IPS DF 4.7 (cell line): Measurements from ENCODE around the gene PTGER3.
A peak's percentile ranks its signal among the peaks of the same experiment; 100 is the strongest.

Source experiments
- DNase-seq: peaks from one replicate; pipeline ENCODE4 v3.0.0-alpha.2; 2013; ENCODE audit warnings: low spot score; ENCODE audit errors: extremely low read depth

Gene PTGER3

DNA sequence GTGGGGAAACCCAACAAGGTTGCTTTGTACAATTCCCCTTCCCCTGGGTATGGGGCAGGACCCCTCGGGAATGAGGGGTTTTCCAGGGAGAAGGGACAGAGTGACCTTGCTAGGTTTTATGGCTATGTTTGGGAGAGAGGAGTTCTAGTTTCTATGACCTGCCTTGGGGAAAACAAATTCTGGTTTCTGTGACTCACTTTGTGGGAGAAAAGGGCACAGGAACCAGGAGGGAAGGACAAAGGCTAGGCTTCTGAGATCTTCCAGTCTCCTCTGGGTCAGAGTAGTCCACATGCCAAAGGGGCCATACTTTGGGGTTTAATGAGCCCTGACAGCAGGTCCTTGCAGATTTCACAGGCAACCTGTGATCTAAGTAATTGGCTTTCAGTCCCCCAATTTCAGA, 5.5 kb upstream of the PTGER3 start:
- no peak for DNase-seq

GRCh38 chr1:71049951-71050598, 2.5 kb upstream of the PTGER3 start:
- peak; percentile 56 for DNase-seq

GRCh38 chr1:71046891-71047634, 553 bp downstream of the PTGER3 start:
- DNase-seq: peak; percentile 22

DNA sequence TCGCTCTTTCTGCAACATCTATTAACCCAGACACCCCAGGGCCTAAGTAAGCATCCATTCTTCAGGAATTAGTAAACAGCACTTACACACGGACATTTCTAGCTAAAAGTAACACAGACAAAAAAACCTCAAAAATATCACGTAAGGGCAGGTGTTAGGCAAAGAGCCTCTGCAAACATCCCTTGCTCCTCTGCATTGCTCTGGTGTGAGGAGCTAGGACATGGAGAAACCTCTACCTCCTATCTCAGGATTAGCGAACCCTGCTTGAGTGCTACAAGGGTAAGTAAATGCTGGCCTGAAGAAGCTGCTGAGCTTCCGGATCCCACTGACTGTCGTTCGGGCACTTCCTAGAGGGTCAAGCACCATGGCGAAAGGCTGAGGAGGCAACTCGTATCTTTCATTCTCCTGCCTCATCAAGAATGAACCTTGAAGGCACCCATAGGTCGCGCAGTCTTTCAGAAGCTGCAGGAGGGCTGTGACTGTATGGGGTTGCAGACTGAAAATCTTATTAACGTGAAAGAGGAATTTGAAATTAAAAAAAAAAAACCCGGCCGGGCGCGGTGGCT, 2.1 kb downstream of the PTGER3 start:
- no peak for DNase-seq

- DNase-seq: no peak
These were observed 2.8 kb downstream of the PTGER3 start for GRCh38 chr1:71044833-71045232.

- no peak for DNase-seq
These were observed 4.6 kb downstream of the PTGER3 start for GRCh38 chr1:71043065-71043464.

GRCh38 chr1:71041806-71042205, 5.8 kb downstream of the PTGER3 start:
- no peak for DNase-seq

DNA sequence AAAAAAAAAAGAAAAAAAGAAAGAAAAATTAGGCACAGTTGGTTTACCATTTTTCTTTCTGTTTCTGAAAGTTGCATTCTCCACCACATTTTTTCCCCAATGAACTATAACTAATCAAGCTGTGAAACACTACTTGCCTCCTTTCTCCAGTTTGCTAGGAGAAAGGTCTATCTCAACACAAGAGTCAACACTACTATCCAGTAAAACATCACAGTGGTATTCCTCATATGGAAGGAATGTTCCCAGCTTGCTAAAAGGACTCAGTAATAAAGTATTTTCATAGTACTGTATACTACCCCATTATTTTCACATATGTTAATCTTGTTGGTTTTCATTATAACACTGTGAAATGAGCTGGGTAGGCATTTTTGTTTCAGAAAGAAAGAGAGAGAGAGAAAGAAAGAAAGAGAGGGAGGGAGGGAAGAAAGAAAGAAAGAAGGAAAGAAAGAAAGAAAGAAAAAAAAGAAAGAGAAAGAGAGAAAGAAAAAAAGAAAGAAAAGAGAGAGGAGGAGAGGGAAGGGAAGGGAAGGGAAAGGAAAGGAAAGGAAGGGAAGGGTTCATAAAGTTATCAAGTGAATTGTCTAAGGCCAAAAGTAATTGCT, 7.9 kb downstream of the PTGER3 start:
- no peak for DNase-seq

DNA sequence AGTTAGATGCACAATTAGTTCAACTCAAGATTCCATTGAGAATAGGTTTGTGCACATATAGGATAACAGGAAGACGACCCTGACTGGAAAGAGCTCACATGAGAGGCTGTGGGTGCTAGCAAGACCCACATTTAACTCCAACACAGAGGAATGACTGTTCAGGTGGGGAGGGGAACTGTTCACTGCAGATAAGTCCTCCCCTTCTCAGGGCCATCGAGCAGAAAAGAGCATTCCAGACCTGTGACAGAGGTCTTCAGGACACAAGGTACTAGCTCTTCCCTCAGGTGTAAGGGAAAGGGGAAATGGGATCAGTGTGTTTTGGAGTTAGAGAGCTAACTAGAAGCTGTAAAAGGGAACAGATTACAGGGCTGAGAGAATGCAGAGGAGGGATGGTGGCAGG, 8.7 kb downstream of the PTGER3 start:
- DNase-seq: no peak

DNA sequence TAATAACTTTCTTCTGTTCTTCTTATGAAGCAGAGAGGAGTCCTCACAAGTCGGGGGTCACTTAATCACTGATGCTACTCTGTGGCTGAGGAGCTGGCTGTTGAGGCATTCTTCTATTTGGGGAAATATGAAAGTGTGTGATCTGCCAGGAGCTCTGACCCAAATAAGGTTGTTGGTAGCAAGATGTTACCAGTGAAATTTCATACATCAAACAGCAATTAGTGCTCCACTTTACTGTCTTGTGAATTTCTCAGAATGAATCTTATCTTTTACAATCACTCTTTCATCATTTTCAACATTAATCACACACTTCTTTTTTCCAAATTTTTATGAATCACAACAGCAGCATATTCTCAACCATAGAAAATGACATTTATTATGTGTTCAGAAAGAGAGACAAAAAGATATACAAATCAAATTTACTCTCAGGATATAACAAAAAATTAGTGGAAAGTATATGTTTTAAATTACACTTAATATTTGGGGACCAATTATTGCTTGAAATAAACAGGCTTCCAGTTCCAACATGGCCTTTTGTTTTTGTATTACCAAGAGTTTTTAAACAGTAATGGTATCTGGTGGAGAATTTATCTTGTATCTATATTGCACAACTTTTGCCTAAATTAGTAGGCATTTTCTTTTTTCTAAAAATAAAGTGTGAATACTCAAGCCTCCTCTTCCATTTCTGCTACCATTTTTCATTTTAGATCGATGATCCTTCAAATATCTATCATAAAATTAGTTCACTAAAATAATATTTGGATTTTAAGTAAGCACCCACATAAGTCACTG, 9.6 kb downstream of the PTGER3 start:
- DNase-seq: no peak

GRCh38 chr1:71037066-71037465, 10.6 kb downstream of the PTGER3 start:
- DNase-seq: no peak

DNA sequence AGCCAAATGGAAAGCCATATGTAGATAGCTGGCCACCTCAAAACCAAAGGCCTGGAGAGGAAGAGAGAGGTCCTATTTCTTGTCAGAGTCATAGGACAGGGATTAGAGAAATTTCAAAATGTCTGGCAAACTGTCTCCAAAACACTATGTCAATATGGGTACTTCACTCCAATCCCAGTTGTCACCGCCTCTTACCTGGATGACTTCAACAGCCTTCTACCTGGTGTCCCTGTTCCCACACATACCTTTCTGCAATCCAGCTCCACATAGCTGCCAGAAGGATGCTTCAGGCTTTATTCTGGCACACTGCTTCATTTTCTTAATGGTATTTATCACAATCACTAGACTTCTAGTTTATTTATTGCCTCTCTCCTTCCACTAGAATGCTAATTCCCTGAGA, 14.5 kb downstream of the PTGER3 start:
- DNase-seq: no peak

- no peak for DNase-seq
These were observed 16.2 kb downstream of the PTGER3 start for GRCh38 chr1:71031426-71031825.

DNA sequence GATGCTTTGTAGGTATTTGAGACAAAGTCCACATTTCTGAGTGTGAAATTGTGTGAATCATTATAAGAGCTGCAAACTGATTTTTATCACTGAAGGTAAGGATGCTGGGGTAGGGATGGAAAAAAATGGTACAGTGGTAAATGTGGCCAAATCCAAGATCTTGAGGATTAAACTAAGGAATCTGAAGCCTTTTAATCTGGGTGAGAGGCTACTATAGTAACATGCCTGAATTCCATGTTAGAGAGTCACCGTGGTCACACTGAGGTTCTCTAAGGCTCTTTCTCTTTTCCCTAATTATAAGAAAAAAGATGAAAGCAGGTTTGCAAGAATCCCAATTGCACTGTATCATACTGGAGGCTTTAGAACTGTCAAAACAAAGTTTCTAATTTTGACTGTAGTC, 17.6 kb downstream of the PTGER3 start:
- no peak for DNase-seq

DNA sequence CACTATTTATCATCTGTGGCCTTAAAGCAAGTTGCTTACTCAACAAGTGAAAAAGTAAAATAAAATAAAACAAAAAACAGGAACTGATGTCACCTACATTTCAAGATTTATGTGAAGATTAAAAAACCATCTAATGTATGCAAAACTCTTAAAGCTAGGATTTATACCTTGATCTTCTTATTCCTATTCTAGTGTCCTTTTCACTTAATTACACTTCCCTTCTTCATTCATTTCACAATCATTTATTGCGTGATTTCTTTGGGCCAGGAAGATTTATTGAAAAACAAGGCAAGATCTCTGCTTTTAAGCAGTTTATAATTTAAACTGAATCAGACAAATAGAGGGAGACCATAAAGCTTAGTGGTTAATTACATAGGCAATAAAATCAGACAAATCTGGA, 18.6 kb downstream of the PTGER3 start:
- no peak for DNase-seq

GRCh38 chr1:71027991-71028390, 19.6 kb downstream of the PTGER3 start:
- DNase-seq: no peak

GRCh38 chr1:71026093-71026492, 21.5 kb downstream of the PTGER3 start:
- DNase-seq: no peak

GRCh38 chr1:71023515-71023914, 24.1 kb downstream of the PTGER3 start:
- DNase-seq: no peak

DNA sequence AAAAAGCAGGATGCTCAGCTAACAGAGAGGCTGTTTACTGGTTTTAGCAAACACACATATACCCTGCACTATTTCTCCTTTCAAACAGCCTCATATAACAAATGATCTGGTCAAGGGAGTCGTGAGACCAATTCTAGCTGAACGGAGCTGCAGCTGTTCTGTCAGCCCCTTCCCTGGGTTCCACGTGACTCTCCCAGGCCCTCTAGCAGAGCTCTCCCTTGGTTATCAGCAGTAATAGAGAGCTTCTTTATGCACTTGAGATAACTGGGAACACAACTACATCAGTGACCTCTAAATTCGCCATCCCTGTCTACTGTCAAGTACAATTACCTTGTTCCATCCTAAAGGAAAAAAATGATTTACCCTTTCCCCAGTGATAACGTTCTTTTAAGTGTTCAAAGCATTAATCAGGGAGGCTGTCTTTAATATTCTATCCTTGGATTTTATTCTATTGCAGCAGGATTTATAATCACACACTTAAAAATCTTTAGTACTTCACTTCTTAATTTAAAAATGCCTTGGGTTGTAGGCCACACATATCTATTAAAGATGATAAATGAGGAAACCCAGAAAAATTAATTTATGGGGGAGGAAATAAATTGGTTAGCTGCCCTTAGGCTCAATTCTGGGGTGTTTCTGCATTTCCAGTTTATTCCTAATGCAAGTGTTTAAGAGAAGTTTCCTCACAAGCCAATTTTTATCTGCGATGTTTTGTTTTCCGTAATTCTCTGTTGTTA, 28.2 kb downstream of the PTGER3 start:
- no peak for DNase-seq

DNA sequence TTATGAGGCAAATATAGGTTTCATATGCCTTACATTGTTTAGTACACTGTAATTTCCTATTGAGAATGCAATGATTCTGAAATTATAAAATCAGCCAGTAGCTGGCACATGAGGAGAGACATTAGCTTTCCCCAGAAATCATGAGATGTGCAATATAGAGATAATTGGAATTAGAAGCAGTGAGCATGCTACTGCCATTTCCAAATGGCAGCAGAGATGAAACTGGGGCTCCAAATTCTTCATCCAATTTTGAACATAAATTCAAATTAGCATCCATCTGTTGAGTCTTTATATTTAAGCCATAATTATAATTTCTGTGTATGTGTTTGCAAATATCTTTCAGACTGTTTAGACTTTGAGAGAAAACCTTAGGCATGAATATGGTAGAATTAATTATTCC, 28.8 kb downstream of the PTGER3 start:
- no peak for DNase-seq

- DNase-seq: no peak
These were observed 31.9 kb downstream of the PTGER3 start for GRCh38 chr1:71015745-71016144.
